ENCODE measurements around the gene MLANA.
A peak's percentile ranks its signal among the peaks of the same experiment; 100 is the strongest.
"Not testable (repeated sequence)": the region's sequence is repeated elsewhere in the genome, so short reads cannot be mapped to it uniquely, and the experiment has no call there.

MLANA gene

DNA sequence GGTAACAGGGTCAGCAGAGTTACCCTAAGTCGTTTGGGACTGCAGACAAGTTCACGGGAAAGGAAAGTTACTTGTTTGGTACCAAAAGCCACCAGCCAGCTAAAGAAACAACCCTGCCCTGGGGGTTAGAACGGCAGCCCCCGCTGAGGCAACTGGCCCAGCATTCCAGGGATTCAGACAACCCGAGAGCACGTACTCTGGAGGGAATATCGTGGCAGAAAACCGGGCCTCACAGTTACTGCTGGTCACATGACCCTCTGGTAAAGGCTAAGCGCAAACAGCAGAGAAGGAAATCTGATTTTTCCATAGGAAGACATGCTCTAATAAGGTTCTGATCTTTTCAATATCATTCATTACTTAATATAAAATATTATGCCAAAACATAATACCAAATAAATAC is 22.5 kb upstream of the MLANA start:
- DNase-seq (ENCODE audit: extremely low spot score, insufficient read length, low read depth) (no peak), FAIRE-seq (no peak)

DNA sequence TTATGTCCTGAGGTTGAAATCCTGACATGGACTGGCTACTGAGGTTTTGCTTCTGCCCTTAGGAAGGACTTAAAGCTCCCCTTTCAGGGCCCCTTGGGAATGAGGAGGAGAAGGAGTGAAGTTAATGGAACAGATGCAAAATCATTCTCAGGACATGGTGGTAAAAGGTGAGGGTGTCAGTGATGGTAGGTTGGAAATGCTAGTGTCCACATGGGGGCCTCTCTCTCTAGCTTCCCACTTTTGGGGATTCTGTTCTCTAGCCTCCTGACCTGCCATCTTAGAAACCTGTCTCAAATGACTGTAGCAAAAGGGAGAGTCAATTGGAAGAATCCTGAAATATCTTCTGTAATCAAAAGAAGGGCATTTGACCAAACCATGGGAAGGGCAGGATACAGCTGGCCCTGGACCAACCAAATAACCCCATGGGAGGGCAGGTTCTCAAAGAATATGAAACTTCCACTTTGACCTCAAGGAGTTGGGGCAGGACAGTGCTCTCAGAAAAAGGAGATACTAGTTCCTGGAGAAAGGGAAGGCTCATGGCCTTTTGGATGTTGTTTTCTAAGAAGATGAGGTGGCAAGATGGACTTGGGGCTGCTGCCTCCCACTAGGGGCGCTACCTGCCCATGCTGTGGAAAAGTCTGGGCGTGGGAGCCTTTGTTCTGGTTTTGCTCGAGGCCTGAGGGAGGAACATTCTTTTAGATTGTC is 21.2 kb upstream of the MLANA start:
- DNase-seq (ENCODE audit: extremely low spot score, insufficient read length, low read depth): no peak
- FAIRE-seq: peak; percentile 24

- no peak for DNase-seq (ENCODE audit: extremely low spot score, insufficient read length, low read depth)
- FAIRE-seq: no peak
Measured at GRCh38 chr9:5870020-5870339, 20.7 kb upstream of the MLANA start.

DNA sequence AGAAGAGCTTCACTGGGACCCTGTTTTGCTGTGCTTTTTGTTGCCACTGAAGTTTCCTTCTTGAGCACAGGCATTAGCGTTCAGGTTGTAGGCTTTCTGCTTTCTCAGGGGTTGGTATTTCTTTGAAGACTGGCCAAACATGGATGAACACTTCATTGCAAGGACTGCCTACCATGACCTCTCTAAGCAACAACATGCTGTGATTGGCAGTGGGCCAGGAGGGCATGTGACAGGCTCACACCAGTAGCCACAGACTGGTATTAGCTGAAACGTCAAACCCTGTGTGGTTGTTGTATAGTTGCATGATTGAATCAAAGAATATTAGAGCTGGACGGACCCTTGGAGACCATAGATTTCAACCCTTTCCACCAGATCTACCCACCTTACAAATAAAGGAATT is 20.0 kb upstream of the MLANA start:
- FAIRE-seq: no peak
- DNase-seq (ENCODE audit: extremely low spot score, insufficient read length, low read depth): no peak

- no peak for FAIRE-seq
- no peak for DNase-seq (ENCODE audit: extremely low spot score, insufficient read length, low read depth)
Measured at GRCh38 chr9:5871785-5872184, 18.9 kb upstream of the MLANA start.

GRCh38 chr9:5872511-5872910 is 18.2 kb upstream of the MLANA start:
- DNase-seq (ENCODE audit: extremely low spot score, insufficient read length, low read depth) (no peak), FAIRE-seq (no peak)

DNA sequence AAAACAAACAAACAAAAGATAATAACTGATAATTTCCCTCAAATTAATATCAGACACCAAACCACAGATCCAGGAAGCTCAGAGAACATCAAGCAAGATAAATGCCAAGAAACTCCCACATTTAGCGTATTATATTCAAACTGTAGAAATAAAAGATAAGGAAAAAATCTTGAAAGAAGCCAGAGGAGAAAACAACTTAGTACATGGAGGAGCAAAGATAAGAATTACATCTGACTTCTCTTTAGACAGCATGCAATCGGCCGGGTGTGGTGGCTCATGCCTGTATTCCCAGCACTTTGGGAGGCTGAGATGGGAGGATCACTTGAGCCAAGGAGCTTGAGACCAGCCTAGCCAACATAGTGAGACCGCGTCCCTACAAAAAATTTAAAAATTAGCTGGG is 17.2 kb upstream of the MLANA start:
- no peak for FAIRE-seq
- no peak for DNase-seq (ENCODE audit: extremely low spot score, insufficient read length, low read depth)

DNA sequence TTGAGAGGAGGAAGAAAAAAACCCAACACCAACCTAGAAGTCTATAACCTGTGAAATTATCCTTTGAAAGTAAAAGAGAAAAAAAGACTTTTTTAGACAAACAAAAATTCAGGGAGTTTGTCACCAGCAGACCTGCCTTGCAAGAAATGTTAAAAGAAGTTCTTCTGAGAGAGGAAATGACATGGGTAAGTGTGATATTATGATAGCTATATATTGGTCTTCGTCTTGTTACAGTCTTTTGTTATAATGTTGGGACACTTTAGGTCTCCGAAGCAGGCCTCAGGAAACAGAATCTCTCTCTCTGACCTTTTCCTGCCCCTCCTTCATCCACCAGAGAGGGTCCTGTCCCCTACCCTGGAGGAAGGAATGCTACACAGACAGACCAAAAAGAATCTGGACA is 16.6 kb upstream of the MLANA start:
- DNase-seq (ENCODE audit: extremely low spot score, insufficient read length, low read depth) (no peak), FAIRE-seq (no peak)

GRCh38 chr9:5876026-5876425 is 14.7 kb upstream of the MLANA start:
- FAIRE-seq (peak; percentile 78), DNase-seq (ENCODE audit: extremely low spot score, insufficient read length, low read depth) (no peak)

DNA sequence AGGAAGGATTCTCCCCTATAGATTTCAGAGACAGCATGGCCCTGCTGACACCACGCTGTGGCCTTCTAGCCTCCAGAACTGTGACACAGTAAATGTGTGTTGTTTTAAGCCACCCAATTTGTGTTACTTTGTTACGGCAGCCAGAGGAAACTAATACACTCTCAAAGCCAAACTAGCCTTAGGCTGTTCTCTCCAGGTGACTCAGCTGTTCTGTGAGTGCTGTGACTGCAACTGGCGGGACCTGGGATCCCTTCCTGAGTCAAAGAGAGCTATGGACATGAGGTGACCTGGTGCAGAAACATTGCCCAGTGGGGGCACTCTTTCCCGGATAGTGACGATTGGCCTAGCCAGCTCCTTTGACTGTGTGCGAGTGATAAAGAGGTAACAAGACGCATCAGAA is 14.0 kb upstream of the MLANA start:
- DNase-seq (ENCODE audit: extremely low spot score, insufficient read length, low read depth): no peak
- no peak for FAIRE-seq

DNA sequence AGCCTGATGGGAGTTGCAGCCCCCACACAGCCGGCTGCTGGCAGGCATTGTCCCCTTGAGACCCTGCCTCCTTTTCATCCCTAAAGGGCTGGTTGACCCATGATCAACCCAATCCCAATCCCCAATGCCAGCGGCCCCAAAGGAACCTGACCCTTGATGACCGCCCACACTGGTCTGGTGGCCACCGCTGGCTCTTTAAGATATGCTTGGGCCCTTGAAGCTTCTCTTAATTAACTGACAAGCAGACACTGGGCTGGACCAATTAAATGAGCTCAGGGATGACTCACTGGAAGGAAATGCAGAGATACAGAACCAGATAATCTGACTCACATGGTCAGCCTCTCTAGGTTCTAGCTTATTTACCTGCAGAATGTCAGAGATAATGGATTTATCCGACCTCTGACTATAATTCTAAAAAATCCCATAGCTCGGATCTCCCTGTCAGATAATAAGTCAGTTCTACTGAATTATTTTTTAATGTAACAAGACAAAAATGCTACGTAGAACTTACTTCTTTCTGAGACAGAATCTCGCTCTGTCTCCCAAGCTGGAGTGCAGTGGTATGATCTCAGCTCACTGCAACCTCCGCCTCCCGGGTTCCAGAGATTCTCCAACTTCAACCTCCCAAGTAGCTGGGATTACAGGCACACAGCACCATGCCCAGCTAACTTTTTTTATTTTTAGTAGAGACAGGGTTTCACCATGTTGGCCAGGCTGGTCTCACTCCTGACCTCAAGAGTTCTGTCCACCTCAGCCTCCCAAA is 11.1 kb upstream of the MLANA start:
- DNase-seq (ENCODE audit: extremely low spot score, insufficient read length, low read depth) (no peak), FAIRE-seq (no peak)

- not testable (repeated sequence) for DNase-seq (ENCODE audit: extremely low spot score, insufficient read length, low read depth); FAIRE-seq
Measured at GRCh38 chr9:5882244-5883012, 8.3 kb upstream of the MLANA start.

GRCh38 chr9:5884191-5884590 is 6.5 kb upstream of the MLANA start:
- DNase-seq (ENCODE audit: extremely low spot score, insufficient read length, low read depth) (no peak), FAIRE-seq (no peak)

DNA sequence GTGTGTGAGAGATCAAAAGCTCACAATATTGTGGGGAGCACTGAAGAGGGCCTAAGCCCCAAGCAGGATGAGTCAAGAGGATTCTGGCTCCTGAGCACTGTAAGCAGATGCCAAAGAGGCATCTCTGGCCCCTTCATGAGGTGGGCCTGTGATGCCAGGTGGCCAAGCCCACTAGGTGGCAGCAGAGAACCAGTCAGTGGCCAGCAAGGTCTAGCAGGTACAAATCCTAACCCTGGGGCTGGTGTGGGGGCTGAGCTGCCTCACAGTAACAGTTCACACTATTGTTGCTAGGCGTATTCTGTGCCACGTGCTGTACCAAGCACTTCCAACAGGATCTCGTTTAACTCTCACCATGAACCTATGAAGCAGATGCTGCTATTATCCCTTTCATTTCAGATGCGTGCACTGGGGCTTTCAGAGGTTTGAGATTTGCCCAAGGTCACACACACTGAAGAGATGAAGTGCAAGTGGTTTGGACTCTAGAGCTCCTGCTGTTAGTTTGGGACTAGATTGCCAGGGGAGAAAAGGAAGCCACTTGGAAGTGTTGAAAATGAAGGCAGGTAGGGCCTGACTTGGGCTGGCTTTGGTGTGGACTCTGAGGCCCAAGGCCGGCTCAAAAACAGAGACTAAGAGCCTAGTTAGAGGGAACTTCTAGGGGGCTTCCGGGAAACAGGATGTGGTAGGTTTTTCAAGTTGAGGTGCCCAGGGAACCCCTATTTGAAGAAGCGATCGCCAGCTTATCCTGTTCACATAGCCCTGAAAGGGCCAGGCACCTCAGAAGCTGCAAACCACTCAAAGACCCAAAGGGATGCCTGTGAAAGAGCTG is 4.4 kb upstream of the MLANA start:
- FAIRE-seq (peak; percentile 93), DNase-seq (ENCODE audit: extremely low spot score, insufficient read length, low read depth) (peak; percentile 68)

DNA sequence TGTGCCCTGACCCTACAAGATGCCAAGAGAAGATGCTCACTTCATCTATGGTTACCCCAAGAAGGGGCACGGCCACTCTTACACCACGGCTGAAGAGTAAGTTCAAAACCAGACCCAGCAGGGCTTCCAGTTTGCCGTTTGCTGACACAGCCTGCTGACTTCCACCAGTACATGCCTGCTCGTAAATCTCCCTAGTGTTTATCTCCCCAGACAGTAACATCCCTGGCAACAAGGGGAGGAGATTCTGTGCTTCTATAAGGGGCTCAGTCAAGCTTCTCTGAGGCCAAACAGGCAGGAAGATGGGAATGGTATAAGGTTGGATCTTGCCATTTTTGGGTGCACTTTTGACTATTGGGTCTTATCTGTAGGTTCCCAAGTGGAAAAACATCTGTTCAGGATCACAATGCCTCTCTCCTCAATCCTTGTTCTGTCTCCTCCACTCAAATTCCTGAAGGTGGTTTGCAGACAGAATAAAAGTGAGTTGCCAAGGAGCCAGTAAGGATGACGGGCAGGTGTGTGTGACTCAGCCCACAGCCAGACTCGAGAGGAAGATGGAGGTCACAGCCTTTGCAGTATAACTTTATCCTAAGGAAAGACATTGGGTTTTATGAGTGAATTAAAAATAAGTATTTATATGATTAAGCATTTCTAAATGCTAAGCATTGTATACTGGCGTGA is 1.9 kb downstream of the MLANA start:
- no peak for FAIRE-seq

DNA sequence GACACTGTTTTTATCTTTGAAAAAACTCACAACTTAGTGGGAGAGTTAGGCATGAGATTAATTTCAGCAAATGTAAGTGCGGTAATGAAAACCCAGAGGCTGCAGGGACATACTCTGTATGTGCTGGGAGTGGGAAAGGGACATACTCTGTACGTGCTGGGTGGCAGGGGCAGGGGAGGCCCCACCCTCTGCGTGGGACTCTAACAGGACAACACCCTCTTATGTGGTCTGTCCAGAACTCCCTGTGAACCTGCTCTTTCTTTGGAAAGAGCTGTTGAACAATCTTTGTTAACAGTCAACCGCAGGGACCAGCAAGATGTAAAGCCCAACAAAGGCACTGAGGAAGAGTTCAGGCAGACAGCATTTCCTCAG is 2.4 kb downstream of the MLANA start:
- DNase-seq (ENCODE audit: extremely low spot score, insufficient read length, low read depth) (no peak), FAIRE-seq (no peak)

More for the DNA sequence above, 1.9 kb downstream of the MLANA start:
- no peak for DNase-seq (ENCODE audit: extremely low spot score, insufficient read length, low read depth)

- no peak for FAIRE-seq
Measured at GRCh38 chr9:5893591-5894236, 3.0 kb downstream of the MLANA start.

DNA sequence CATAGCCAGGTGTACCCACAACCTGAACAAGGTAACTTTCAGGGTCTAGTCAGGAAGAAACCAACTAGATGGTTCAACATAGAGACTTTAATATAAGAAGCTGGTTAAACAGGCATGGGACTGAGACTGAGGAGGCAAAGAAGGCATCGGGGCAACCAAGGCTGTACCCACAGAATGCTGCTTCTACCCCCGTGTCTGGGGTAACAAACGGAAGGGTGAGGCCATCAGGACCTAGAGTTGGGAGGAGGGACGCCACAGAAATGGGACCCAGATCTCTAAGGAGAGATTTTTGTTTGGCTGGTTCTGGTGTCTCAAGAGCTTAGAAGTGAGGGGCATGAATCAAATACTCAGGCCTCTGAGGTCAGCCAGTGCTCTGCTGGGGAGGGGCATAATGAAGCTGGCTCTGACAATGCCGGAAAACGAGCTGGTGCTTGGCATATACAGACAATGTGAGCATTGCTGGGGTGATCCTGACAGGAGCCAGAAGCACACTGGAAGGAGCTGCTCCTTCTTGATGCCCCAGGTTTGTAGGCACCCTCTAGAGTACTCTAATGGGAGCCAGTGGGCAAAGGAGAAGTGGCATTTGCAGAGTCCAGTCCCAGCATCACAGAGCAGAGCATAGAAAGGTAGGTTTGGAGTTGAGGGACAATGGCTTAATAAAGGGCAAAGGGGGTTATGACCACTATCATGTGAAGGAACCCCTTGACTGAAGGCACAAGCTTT is 3.7 kb downstream of the MLANA start:
- no peak for FAIRE-seq

More at GRCh38 chr9:5893591-5894236, 3.0 kb downstream of the MLANA start:
- DNase-seq (ENCODE audit: extremely low spot score, insufficient read length, low read depth): no peak

GRCh38 chr9:5895782-5896181 is 5.1 kb downstream of the MLANA start:
- DNase-seq (ENCODE audit: extremely low spot score, insufficient read length, low read depth): no peak
- FAIRE-seq: no peak

More for the DNA sequence above, 3.7 kb downstream of the MLANA start:
- DNase-seq (ENCODE audit: extremely low spot score, insufficient read length, low read depth): no peak
